Mammary epithelial cell (primary cell): Measurements from ENCODE around the gene SMARCA2.

Experiments used
- CTCF ChIP-seq, 2 donors: IDR thresholded peaks in 1 of 2; conservative IDR thresholded peaks in 1 of 2; 2 replicates each; pipeline ENCODE4 v1.5.1; 2011 to 2012; ENCODE audit warnings: inconsistent platforms in 2 of 2, low read length in 2 of 2, mild to moderate bottlenecking in 2 of 2, control low read depth in 1 of 2, low read depth in 1 of 2; ENCODE audit not compliant: insufficient read depth in 1 of 2; ENCODE audit errors: extremely low read depth in 1 of 2
- EZH2 ChIP-seq: IDR thresholded peaks from 2 replicates; pipeline ENCODE4 v1.6.1; 2012; ENCODE audit warnings: low read length, inconsistent platforms, borderline replicate concordance

- TF ChIP-seq CTCF (conservative IDR thresholded peaks at IDR 0.05 in 1 of 2, IDR thresholded peaks at IDR 0.05 in 1 of 2; ENCODE audit: extremely low read depth in 1 of 2, insufficient read depth in 1 of 2, low read depth in 1 of 2, low read length in 2 of 2) (no peak), EZH2 (no peak)
Observed at GRCh38 chr9:2000314-2000713, 14.8 kb upstream of the SMARCA2 start.
